ENCODE data around the gene LIN7A. TPM values are rescaled to one million over a fixed set of nuclear protein-coding genes. Genes with fewer than 3 reads are reported as not detected.
A peak's percentile ranks its signal among the peaks of the same experiment; 100 is the strongest.

LIN7A gene
- total and polyA plus RNA-seq, 2 donors from 2014 or later: 9.7 to 9.9 TPM

- intact Hi-C loops (cut with DNase I): no loop called here
- no peaks in the 10 kb centered on the region for H3K4me1 ChIP-seq (ENCODE audit: control insufficient read depth in 2 of 3, insufficient read depth in 2 of 3, low read depth in 1 of 3, low read length in 3 of 3)
- peak; percentile 17 for FAIRE-seq
- no peaks in the 10 kb centered on the region for H3K27me3 ChIP-seq (ENCODE audit: control insufficient read depth, insufficient read depth, low read length)
- no peak overlapping the region for H3K9ac ChIP-seq (ENCODE audit: low read length in 3 of 3)
- H3K4me3 ChIP-seq (ENCODE audit: low read length in 3 of 3): no peak overlapping the region
- H3K36me3 ChIP-seq (ENCODE audit: control insufficient read depth in 2 of 3, insufficient read depth in 3 of 3, low read length in 3 of 3): no peaks in the 10 kb centered on the region
- H3K27ac ChIP-seq (ENCODE audit: low read depth in 2 of 2, low read length in 2 of 2): no peak overlapping the region
- H3K9me3 ChIP-seq (ENCODE audit: control insufficient read depth in 2 of 3, insufficient read depth in 1 of 3, low read length in 3 of 3): no peaks in the 10 kb centered on the region
- TF ChIP-seq CTCF (IDR thresholded peaks at IDR 0.05; ENCODE audit: borderline replicate concordance, extremely low read depth, insufficient read depth): no peak
- DNase-seq: no peak
These were observed 59.9 kb downstream of the LIN7A start for GRCh38 chr12:80877721-80878265.

GRCh38 chr12:80872053-80872452, 65.7 kb downstream of the LIN7A start:
- Histone ChIP-seq H3K27ac (ENCODE audit: low read depth in 2 of 2, low read length in 2 of 2) (no peak overlapping the region), H3K4me1 (ENCODE audit: control insufficient read depth in 2 of 3, insufficient read depth in 2 of 3, low read depth in 1 of 3, low read length in 3 of 3) (no peaks in the 10 kb centered on the region), H3K27me3 (ENCODE audit: control insufficient read depth, insufficient read depth, low read length) (no peaks in the 10 kb centered on the region), H3K36me3 (ENCODE audit: control insufficient read depth in 2 of 3, insufficient read depth in 3 of 3, low read length in 3 of 3) (no peaks in the 10 kb centered on the region), H3K9me3 (ENCODE audit: control insufficient read depth in 2 of 3, insufficient read depth in 1 of 3, low read length in 3 of 3) (no peaks in the 10 kb centered on the region), H3K4me3 (ENCODE audit: low read length in 3 of 3) (no peak overlapping the region), H3K9ac (ENCODE audit: low read length in 3 of 3) (no peak overlapping the region)
- TF ChIP-seq CTCF (IDR thresholded peaks at IDR 0.05; ENCODE audit: borderline replicate concordance, extremely low read depth, insufficient read depth): no peak
- intact Hi-C loops (cut with DNase I): no loop called here
- FAIRE-seq (peak; percentile 75), DNase-seq (no peak)

DNA sequence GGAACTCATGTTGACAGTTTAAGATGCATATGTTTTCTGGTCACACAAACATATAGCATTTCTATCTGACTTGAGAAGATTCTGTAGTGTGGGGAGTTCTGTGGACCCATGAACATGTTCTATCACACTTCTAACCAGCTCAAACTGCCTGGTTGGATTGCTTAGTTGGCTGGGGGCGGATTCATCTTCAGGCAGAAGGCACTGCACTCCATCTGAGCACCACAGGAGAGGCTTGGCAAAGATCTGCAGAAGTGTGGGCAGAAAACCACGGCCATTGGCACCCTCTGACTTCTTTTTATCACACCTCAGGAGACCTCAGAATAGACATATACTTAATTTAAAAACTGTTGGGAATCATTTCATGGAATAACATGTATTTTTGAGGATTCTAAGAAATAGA, 68.5 kb downstream of the LIN7A start:
- Histone ChIP-seq H3K36me3 (ENCODE audit: control insufficient read depth in 2 of 3, insufficient read depth in 3 of 3, low read length in 3 of 3) (no peaks in the 10 kb centered on the region), H3K27ac (ENCODE audit: low read depth in 2 of 2, low read length in 2 of 2) (no peak overlapping the region), H3K9ac (ENCODE audit: low read length in 3 of 3) (no peak overlapping the region), H3K4me1 (ENCODE audit: control insufficient read depth in 2 of 3, insufficient read depth in 2 of 3, low read depth in 1 of 3, low read length in 3 of 3) (no peaks in the 10 kb centered on the region), H3K27me3 (ENCODE audit: control insufficient read depth, insufficient read depth, low read length) (no peaks in the 10 kb centered on the region), H3K4me3 (ENCODE audit: low read length in 3 of 3) (no peak overlapping the region), H3K9me3 (ENCODE audit: control insufficient read depth in 2 of 3, insufficient read depth in 1 of 3, low read length in 3 of 3) (no peaks in the 10 kb centered on the region)
- no peak for FAIRE-seq
- TF ChIP-seq CTCF (IDR thresholded peaks at IDR 0.05; ENCODE audit: borderline replicate concordance, extremely low read depth, insufficient read depth): no peak
- intact Hi-C loops (cut with DNase I): no loop called here
- DNase-seq: no peak

DNA sequence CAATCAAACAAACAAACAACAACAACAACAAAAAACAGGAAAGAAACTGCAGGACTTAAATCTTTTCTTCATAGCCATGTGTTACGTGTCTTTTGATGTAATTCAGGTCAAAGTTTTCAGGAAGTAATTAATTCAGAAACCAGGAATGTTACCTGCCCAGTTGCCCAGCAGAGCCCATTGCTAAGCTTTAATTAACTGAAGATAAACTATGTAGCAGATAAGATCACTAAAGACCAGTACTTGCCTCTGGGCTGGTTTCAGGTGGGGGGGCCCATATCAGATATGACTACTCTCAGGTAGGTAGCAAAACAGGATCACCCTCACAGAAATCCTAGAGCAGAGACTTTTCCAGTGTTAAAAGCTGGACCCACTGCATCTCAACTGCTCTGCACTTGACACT, 69.2 kb downstream of the LIN7A start:
- H3K9me3 ChIP-seq (ENCODE audit: control insufficient read depth in 2 of 3, insufficient read depth in 1 of 3, low read length in 3 of 3): no peaks in the 10 kb centered on the region
- DNase-seq (peak in 2 of 5 donors; percentile 40 to 49), FAIRE-seq (no peak)
- no peaks in the 10 kb centered on the region for H3K36me3 ChIP-seq (ENCODE audit: control insufficient read depth in 2 of 3, insufficient read depth in 3 of 3, low read length in 3 of 3)
- no peak for TF ChIP-seq CTCF (IDR thresholded peaks at IDR 0.05; ENCODE audit: borderline replicate concordance, extremely low read depth, insufficient read depth)
- H3K4me1 ChIP-seq (ENCODE audit: control insufficient read depth in 2 of 3, insufficient read depth in 2 of 3, low read depth in 1 of 3, low read length in 3 of 3): no peaks in the 10 kb centered on the region
- H3K9ac ChIP-seq (ENCODE audit: low read length in 3 of 3): no peak overlapping the region
- no peak overlapping the region for H3K4me3 ChIP-seq (ENCODE audit: low read length in 3 of 3)
- no peak overlapping the region for H3K27ac ChIP-seq (ENCODE audit: low read depth in 2 of 2, low read length in 2 of 2)
- intact Hi-C loops (cut with DNase I): no loop called here
- no peaks in the 10 kb centered on the region for H3K27me3 ChIP-seq (ENCODE audit: control insufficient read depth, insufficient read depth, low read length)
